ENCODE results near the gene NOXA1.

NOXA1 gene

GRCh38 chr9:137459152-137459600 is 36.0 kb downstream of the NOXA1 start, which contains the start of gene NSMF:
Gene NSMF, minus strand, starts transcription at chr9:137459334. Its CDS starts 232 bp downstream, at chr9:137459102.
- Histone ChIP-seq H3K9me3 (ENCODE audit: severe bottlenecking) (no peaks in the 10 kb centered on the region), H3K36me3 (peaks cover 35% of the 10 kb centered on the region), H3K27ac (peak within 1 kb of the TSS; percentile 81), H3K27me3 (ENCODE audit: insufficient read depth, low read depth, severe bottlenecking) (no peaks in the 10 kb centered on the region), H3K4me3 (ENCODE audit: low read depth, low read length) (peak within 1 kb of the TSS; percentile 69)
- no peak for TF ChIP-seq CTCF (IDR thresholded peaks at IDR 0.05; ENCODE audit: low read depth, low read length)
- DNase-seq, result peak; percentile 91

GRCh38 chr9:137459601-137460362 is 36.6 kb downstream of the NOXA1 start:
- no peaks in the 10 kb centered on the region for H3K27me3 ChIP-seq (ENCODE audit: insufficient read depth, low read depth, severe bottlenecking)
- peaks cover 30% of the 10 kb centered on the region for H3K36me3 ChIP-seq
- DNase-seq, result no peak
- H3K4me3 ChIP-seq (ENCODE audit: low read depth, low read length), result peak overlapping the region; percentile 34
- TF ChIP-seq CTCF (IDR thresholded peaks at IDR 0.05; ENCODE audit: low read depth, low read length), result no peak
- H3K9me3 ChIP-seq (ENCODE audit: severe bottlenecking), result no peaks in the 10 kb centered on the region
- peak overlapping the region; percentile 81 for H3K27ac ChIP-seq

- Histone ChIP-seq H3K36me3 (peaks cover 21% of the 10 kb centered on the region), H3K4me3 (ENCODE audit: low read depth, low read length) (no peak overlapping the region), H3K9me3 (ENCODE audit: severe bottlenecking) (no peaks in the 10 kb centered on the region), H3K27ac (no peak overlapping the region), H3K27me3 (ENCODE audit: insufficient read depth, low read depth, severe bottlenecking) (no peaks in the 10 kb centered on the region)
- TF ChIP-seq CTCF (IDR thresholded peaks at IDR 0.05; ENCODE audit: low read depth, low read length), result no peak
- no peak for DNase-seq
Observed at GRCh38 chr9:137460363-137461315, 37.4 kb downstream of the NOXA1 start.

- no peaks in the 10 kb centered on the region for H3K9me3 ChIP-seq (ENCODE audit: severe bottlenecking)
- H3K27me3 ChIP-seq (ENCODE audit: insufficient read depth, low read depth, severe bottlenecking), result no peaks in the 10 kb centered on the region
- H3K27ac ChIP-seq, result no peak overlapping the region
- H3K4me3 ChIP-seq (ENCODE audit: low read depth, low read length), result no peak overlapping the region
- no peak for TF ChIP-seq CTCF (IDR thresholded peaks at IDR 0.05; ENCODE audit: low read depth, low read length)
- no peak for DNase-seq
- H3K36me3 ChIP-seq, result peaks cover 15% of the 10 kb centered on the region
Observed at GRCh38 chr9:137461316-137461662, 38.1 kb downstream of the NOXA1 start.

GRCh38 chr9:137461663-137462395 is 38.6 kb downstream of the NOXA1 start:
- Histone ChIP-seq H3K36me3 (peaks cover 12% of the 10 kb centered on the region), H3K27ac (no peak overlapping the region), H3K4me3 (ENCODE audit: low read depth, low read length) (no peak overlapping the region), H3K27me3 (ENCODE audit: insufficient read depth, low read depth, severe bottlenecking) (no peaks in the 10 kb centered on the region), H3K9me3 (ENCODE audit: severe bottlenecking) (no peaks in the 10 kb centered on the region)
- no peak for DNase-seq
- TF ChIP-seq CTCF (IDR thresholded peaks at IDR 0.05; ENCODE audit: low read depth, low read length), result no peak

Data from WERI-Rb-1 (cell line).